Measurements from ENCODE around the gene FKBP6. TPM values are rescaled to one million over a fixed set of nuclear protein-coding genes. Genes with fewer than 3 reads are reported as not detected.

Gene FKBP6
- total RNA-seq, 1 donor from 2014 or later = not detected

- no peak overlapping the region for H3K4me3 Mint-ChIP-seq
- no peaks in the 10 kb centered on the region for H3K4me1 Mint-ChIP-seq (ENCODE audit: unreplicated experiment)
- DNase-seq (ENCODE audit: extremely low spot score, unreplicated experiment) = no peak
- H3K9me3 Mint-ChIP-seq = peaks cover 3% of the 10 kb centered on the region
- no peaks in the 10 kb centered on the region for H3K27me3 Mint-ChIP-seq
- no peak overlapping the region for H3K27ac Mint-ChIP-seq
- no peaks in the 10 kb centered on the region for H3K36me3 Mint-ChIP-seq
- no peak for TF ChIP-seq CTCF (conservative IDR thresholded peaks at IDR 0.05)
Observed at GRCh38 chr7:73382934-73383503, 55.1 kb downstream of the FKBP6 start.

- H3K27ac Mint-ChIP-seq = no peak overlapping the region
- no peaks in the 10 kb centered on the region for H3K36me3 Mint-ChIP-seq
- H3K4me1 Mint-ChIP-seq (ENCODE audit: unreplicated experiment) = no peaks in the 10 kb centered on the region
- peaks cover 7% of the 10 kb centered on the region for H3K9me3 Mint-ChIP-seq
- no peak for DNase-seq (ENCODE audit: extremely low spot score, unreplicated experiment)
- H3K4me3 Mint-ChIP-seq = no peak overlapping the region
- no peaks in the 10 kb centered on the region for H3K27me3 Mint-ChIP-seq
- TF ChIP-seq CTCF (conservative IDR thresholded peaks at IDR 0.05) = no peak
Observed at GRCh38 chr7:73387221-73387828, 59.4 kb downstream of the FKBP6 start.

GRCh38 chr7:73387908-73388414 lies 60.0 kb downstream of the FKBP6 start:
- Mint-ChIP-seq H3K4me1 (ENCODE audit: unreplicated experiment) (no peaks in the 10 kb centered on the region), H3K27ac (no peak overlapping the region), H3K9me3 (peaks cover 7% of the 10 kb centered on the region), H3K4me3 (no peak overlapping the region), H3K27me3 (no peaks in the 10 kb centered on the region), H3K36me3 (no peaks in the 10 kb centered on the region)
- DNase-seq (ENCODE audit: extremely low spot score, unreplicated experiment) = no peak
- TF ChIP-seq CTCF (conservative IDR thresholded peaks at IDR 0.05) = no peak

GRCh38 chr7:73391396-73391795 lies 63.4 kb downstream of the FKBP6 start:
- no peak for DNase-seq (ENCODE audit: extremely low spot score, unreplicated experiment)
- Mint-ChIP-seq H3K36me3 (no peaks in the 10 kb centered on the region), H3K9me3 (peaks cover 7% of the 10 kb centered on the region), H3K27ac (no peak overlapping the region), H3K4me3 (no peak overlapping the region), H3K27me3 (no peaks in the 10 kb centered on the region), H3K4me1 (ENCODE audit: unreplicated experiment) (peaks cover 3% of the 10 kb centered on the region)
- TF ChIP-seq CTCF (conservative IDR thresholded peaks at IDR 0.05) = no peak

GRCh38 chr7:73394422-73394821 lies 66.5 kb downstream of the FKBP6 start:
- no peak for TF ChIP-seq CTCF (conservative IDR thresholded peaks at IDR 0.05)
- DNase-seq (ENCODE audit: extremely low spot score, unreplicated experiment) = no peak

More at GRCh38 chr7:73394422-73394821, 66.5 kb downstream of the FKBP6 start:
- Mint-ChIP-seq H3K27me3 (no peaks in the 10 kb centered on the region), H3K9me3 (no peaks in the 10 kb centered on the region), H3K4me3 (no peak overlapping the region), H3K36me3 (no peaks in the 10 kb centered on the region), H3K4me1 (ENCODE audit: unreplicated experiment) (peaks cover 8% of the 10 kb centered on the region), H3K27ac (no peak overlapping the region)
